Ovary (tissue), 3 donors: Measurements from ENCODE around the gene TRIM63.

ENCODE experiments used
- CTCF ChIP-seq, 3 donors: fragments of 450-650 bp in 2 of 3; fragments of 200-600 bp in 1 of 3; IDR thresholded peaks; one replicate each; pipeline versions ENCODE4 v1.5.1 to v1.8.0; 2016 to 2022; ENCODE audit warnings: antibody characterized with exemption in 3 of 3, mild to moderate bottlenecking in 1 of 3
- POLR2A ChIP-seq: fragments of 450-650 bp; IDR thresholded peaks from one replicate; pipeline ENCODE4 v1.6.1; 2017; ENCODE audit warnings: antibody characterized with exemption, mild to moderate bottlenecking, moderate library complexity
- donor health status: DM: no; HTN: no; CAD: no.

- TF ChIP-seq POLR2A (no peak), CTCF (IDR thresholded peaks at IDR 0.05) (no peak)
Observed at GRCh38 chr1:26041401-26041800, 26.0 kb downstream of the TRIM63 start.
